HCT116 (cell line): ENCODE data around the gene SLC25A25. TPM values are rescaled to one million over a fixed set of nuclear protein-coding genes. Genes with fewer than 3 reads are reported as not detected.

Source experiments
- ATAC-seq: fragments of 200-7000 bp; cut with Tn5 transposase; 2 replicates; pipeline ENCODE4 v1.9.1; 2020; ENCODE audit warnings: mild to moderate bottlenecking, moderate library complexity
- BruUV-seq: library from RNA; stranded (reverse); fragments of 400-500 nt; replicated peaks from 2 replicates; lab custom pipeline; 2021; lab: Mats Ljungman, UMichigan
- CTCF ChIA-PET: fragments of 300-600 bp; sonication (Branson Sonifier 250); formaldehyde crosslinking; loops from one replicate; lab custom pipeline; 2021; ENCODE audit warnings: antibody characterized with exemption; lab: Charles Lee
- POLR2A ChIA-PET: fragments of 300-600, 350-600 bp; sonication (Branson Sonifier 250); formaldehyde crosslinking; loops from one replicate; lab custom pipeline; 2021; ENCODE audit warnings: antibody characterized with exemption; lab: Charles Lee
- RAD21 ChIA-PET, 2 experiments: fragments of 300-600 bp; sonication (Branson Sonifier 250); formaldehyde crosslinking; loops; one replicate each; lab custom pipeline; 2023; ENCODE audit warnings: low total read pairs in 2 of 2; ENCODE audit not compliant: uncharacterized antibody in 2 of 2, unreplicated experiment in 2 of 2, low non-redundant PET in 1 of 2; lab: Charles Lee
- DNase-seq: peaks from one replicate; pipeline ENCODE4 v3.0.0-alpha.2; 2010; ENCODE audit warnings: low read depth, low spot score
- H2AFZ ChIP-seq: fragments of 200-600 bp; shearing (Covaris generic), sonication (generic); 2 replicates; pipeline ENCODE4 v1.6.1; 2017; ENCODE audit warnings: low read depth, mixed run types, mixed read lengths, antibody characterized with exemption, low read length; ENCODE audit not compliant: poor library complexity, severe bottlenecking
- H3K27ac ChIP-seq: 2 replicates; pipeline ENCODE4 v1.5.1; 2012; ENCODE audit warnings: low read depth, low read length
- H3K27me3 ChIP-seq: fragments of 200-600 bp; sonication (generic); 2 replicates; pipeline ENCODE4 v1.6.1; 2016; ENCODE audit warnings: mixed run types, low read length, mixed read lengths; ENCODE audit not compliant: insufficient read depth
- H3K36me3 ChIP-seq, 2 experiments: fragments of 200-500 bp in 1 of 2; fragments of 200-600 bp in 1 of 2; sonication (Bioruptor generic) in 1 of 2; sonication (generic) in 1 of 2; 2 replicates each; pipeline versions ENCODE4 v1.5.1 to v1.6.1; 2014 to 2016; ENCODE audit warnings: low read length in 2 of 2, inconsistent platforms in 1 of 2, mixed read lengths in 1 of 2, mixed run types in 1 of 2; ENCODE audit not compliant: insufficient read depth in 2 of 2, control insufficient read depth in 1 of 2
- H3K4me1 ChIP-seq, 2 experiments: fragments of 200-600 bp in 1 of 2; sonication (generic) in 1 of 2; 2 replicates each; pipeline versions ENCODE4 v1.5.1 to v1.6.1; 2012 to 2017; ENCODE audit warnings: low read length in 2 of 2, inconsistent platforms in 1 of 2, mild to moderate bottlenecking in 1 of 2, mixed read lengths in 1 of 2, mixed run types in 1 of 2, moderate library complexity in 1 of 2; ENCODE audit not compliant: insufficient read depth in 2 of 2, control insufficient read depth in 1 of 2
- H3K4me2 ChIP-seq: fragments of 200-600 bp; sonication (generic); 2 replicates; pipeline ENCODE4 v1.6.1; 2017; ENCODE audit warnings: mixed run types, low read length, mixed read lengths
- H3K4me3 ChIP-seq, 2 experiments: fragments of 200-600 bp in 1 of 2; sonication (generic) in 1 of 2; replicated peaks in 1 of 2; 2 replicates each; pipeline ENCODE4 v1.5.1; 2011 to 2016; ENCODE audit warnings: low read length in 2 of 2, control low read depth in 1 of 2, low read depth in 1 of 2, mild to moderate bottlenecking in 1 of 2, mixed read lengths in 1 of 2, mixed run types in 1 of 2
- H3K79me2 ChIP-seq: fragments of 200-600 bp; sonication (generic); 2 replicates; pipeline ENCODE4 v1.6.1; 2017; ENCODE audit warnings: mild to moderate bottlenecking, mixed run types, low read length, moderate library complexity, mixed read lengths; ENCODE audit not compliant: insufficient read depth
- H3K9ac ChIP-seq: fragments of 200-600 bp; sonication (generic); 2 replicates; pipeline ENCODE4 v1.6.1; 2016; ENCODE audit warnings: low read length, mixed read lengths
- H3K9me2 ChIP-seq: fragments of 200-600 bp; sonication (generic), shearing (Covaris generic); 2 replicates; pipeline ENCODE4 v1.6.1; 2017; ENCODE audit warnings: mixed run types, mild to moderate bottlenecking, moderate library complexity; ENCODE audit not compliant: insufficient read depth
- H3K9me3 ChIP-seq, 2 experiments: fragments of 200-500 bp in 1 of 2; fragments of 200-600 bp in 1 of 2; sonication (Bioruptor generic) in 1 of 2; sonication (generic) in 1 of 2; 2 replicates each; pipeline ENCODE4 v1.6.1; 2014 to 2017; ENCODE audit warnings: low read length in 2 of 2, mixed read lengths in 2 of 2, inconsistent platforms in 1 of 2, low read depth in 1 of 2, mild to moderate bottlenecking in 1 of 2, mixed run types in 1 of 2, moderate library complexity in 1 of 2; ENCODE audit not compliant: control insufficient read depth in 1 of 2, insufficient read depth in 1 of 2
- H4K20me1 ChIP-seq: fragments of 200-600 bp; sonication (generic), shearing (Covaris generic); 2 replicates; pipeline ENCODE4 v1.6.1; 2017; ENCODE audit warnings: mixed run types, mild to moderate bottlenecking, moderate library complexity; ENCODE audit not compliant: insufficient read depth
- CBX3 ChIP-seq: IDR thresholded peaks from 2 replicates; pipeline ENCODE4 v1.6.1; 2012; ENCODE audit warnings: low read depth
- SP1 ChIP-seq: IDR thresholded peaks from 2 replicates; pipeline ENCODE4 v1.6.1; 2012; ENCODE audit warnings: low read depth
- SRF ChIP-seq: IDR thresholded peaks from 2 replicates; pipeline ENCODE4 v1.6.1; 2012; ENCODE audit warnings: low read depth
- TCF7L2 ChIP-seq: IDR thresholded peaks from 2 replicates; pipeline ENCODE4 v1.7.0; 2011; ENCODE audit warnings: borderline replicate concordance, inconsistent platforms; ENCODE audit not compliant: insufficient read depth, insufficient read length; ENCODE audit errors: extremely low read depth
- ZNF274 ChIP-seq: fragments of 200-500 bp; sonication (Bioruptor generic); IDR thresholded peaks from 2 replicates; pipeline ENCODE4 v1.6.1; 2014; ENCODE audit warnings: mild to moderate bottlenecking, low read depth, low read length, inconsistent platforms
- intact Hi-C: fragments of 100-400 bp; cut with micrococcal nuclease; formaldehyde crosslinking; loops from 2 replicates; pipeline ENCODE4 v1.10.0; 2022
- total RNA-seq: library from RNA; stranded (reverse); gene quantifications from one replicate; pipeline ENCODE4 v1.2.1, GENCODE V29; 2021; ENCODE audit not compliant: unreplicated experiment
- TF ChIP-seq, protein P1 (sequence below): IDR thresholded peaks from 2 replicates; pipeline ENCODE4 v1.6.1; 2012; ENCODE audit warnings: low read depth
- TF ChIP-seq, protein P2 (sequence below): IDR thresholded peaks from 2 replicates; pipeline ENCODE4 v1.6.1; 2012

The SLC25A25 gene
- total RNA-seq, 1 experiment from 2014 or later: 15.3 TPM

DNA sequence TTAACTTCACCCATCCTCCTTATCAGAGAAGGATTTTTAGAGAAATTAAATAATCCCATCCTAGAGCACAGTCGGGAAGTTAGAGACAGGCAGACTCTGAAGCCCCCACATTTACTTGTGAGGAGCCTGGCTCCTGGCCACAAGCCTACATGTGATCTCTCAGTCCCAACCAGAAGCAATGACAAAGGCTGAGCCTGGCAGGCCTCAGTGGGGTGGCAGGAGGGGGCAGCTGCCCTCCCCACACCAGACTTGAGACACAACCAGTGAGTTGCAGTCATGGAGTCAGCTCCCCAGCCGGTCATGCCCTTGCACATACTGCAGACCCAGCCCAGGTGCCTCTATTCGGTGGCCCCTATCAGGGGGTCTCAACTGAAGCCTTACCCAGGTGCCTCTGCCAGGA, 11.9 kb upstream of the SLC25A25 start:
- no peak overlapping the region for H3K9ac ChIP-seq
- H3K36me3 ChIP-seq: no peaks in the 10 kb centered on the region
- ATAC-seq: no peak
- no peaks in the 10 kb centered on the region for H3K9me2 ChIP-seq
- H3K27ac ChIP-seq: no peak overlapping the region
- H3K4me2 ChIP-seq: no peak overlapping the region
- no peak overlapping the region for H3K4me3 ChIP-seq
- CTCF ChIA-PET: interaction anchor here (1.7 kb wide), 1 partner anchor 11 kb away, joined by 4 read pairs; the partner anchor contains the start of gene NAIF1
- POLR2A ChIA-PET: no interaction called here
- RAD21 ChIA-PET: no interaction called here
- DNase-seq: no peak
- no peaks in the 10 kb centered on the region for H3K27me3 ChIP-seq
- no peak for TF ChIP-seq SP1
- TF ChIP-seq SRF: no peak
- TF ChIP-seq CBX3: no peak
- no peak for TF ChIP-seq TCF7L2
- TF ChIP-seq, protein P1, sequence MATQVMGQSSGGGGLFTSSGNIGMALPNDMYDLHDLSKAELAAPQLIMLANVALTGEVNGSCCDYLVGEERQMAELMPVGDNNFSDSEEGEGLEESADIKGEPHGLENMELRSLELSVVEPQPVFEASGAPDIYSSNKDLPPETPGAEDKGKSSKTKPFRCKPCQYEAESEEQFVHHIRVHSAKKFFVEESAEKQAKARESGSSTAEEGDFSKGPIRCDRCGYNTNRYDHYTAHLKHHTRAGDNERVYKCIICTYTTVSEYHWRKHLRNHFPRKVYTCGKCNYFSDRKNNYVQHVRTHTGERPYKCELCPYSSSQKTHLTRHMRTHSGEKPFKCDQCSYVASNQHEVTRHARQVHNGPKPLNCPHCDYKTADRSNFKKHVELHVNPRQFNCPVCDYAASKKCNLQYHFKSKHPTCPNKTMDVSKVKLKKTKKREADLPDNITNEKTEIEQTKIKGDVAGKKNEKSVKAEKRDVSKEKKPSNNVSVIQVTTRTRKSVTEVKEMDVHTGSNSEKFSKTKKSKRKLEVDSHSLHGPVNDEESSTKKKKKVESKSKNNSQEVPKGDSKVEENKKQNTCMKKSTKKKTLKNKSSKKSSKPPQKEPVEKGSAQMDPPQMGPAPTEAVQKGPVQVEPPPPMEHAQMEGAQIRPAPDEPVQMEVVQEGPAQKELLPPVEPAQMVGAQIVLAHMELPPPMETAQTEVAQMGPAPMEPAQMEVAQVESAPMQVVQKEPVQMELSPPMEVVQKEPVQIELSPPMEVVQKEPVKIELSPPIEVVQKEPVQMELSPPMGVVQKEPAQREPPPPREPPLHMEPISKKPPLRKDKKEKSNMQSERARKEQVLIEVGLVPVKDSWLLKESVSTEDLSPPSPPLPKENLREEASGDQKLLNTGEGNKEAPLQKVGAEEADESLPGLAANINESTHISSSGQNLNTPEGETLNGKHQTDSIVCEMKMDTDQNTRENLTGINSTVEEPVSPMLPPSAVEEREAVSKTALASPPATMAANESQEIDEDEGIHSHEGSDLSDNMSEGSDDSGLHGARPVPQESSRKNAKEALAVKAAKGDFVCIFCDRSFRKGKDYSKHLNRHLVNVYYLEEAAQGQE: no peak
- TF ChIP-seq, protein P2, sequence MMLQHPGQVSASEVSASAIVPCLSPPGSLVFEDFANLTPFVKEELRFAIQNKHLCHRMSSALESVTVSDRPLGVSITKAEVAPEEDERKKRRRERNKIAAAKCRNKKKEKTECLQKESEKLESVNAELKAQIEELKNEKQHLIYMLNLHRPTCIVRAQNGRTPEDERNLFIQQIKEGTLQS: no peak
- no peak for TF ChIP-seq ZNF274
- TF ChIP-seq, all 23 proteins: peak for 0
- Histone ChIP-seq H2AFZ (no peak overlapping the region), H3K9me3 (no peaks in the 10 kb centered on the region), H3K4me1 (peaks cover 32 to 52% of the 10 kb centered on the region in 2 experiments), H3K79me2 (no peaks in the 10 kb centered on the region), H4K20me1 (no peaks in the 10 kb centered on the region)
- intact Hi-C loops: no loop called here
- BruUV-seq: no TSS peak
